GOT3 (cell line): ENCODE results near the gene GPT2.

Source experiments
- DNase-seq: peaks from one replicate; lab custom pipeline; 2025; ENCODE audit warnings: mixed read lengths; lab: John Stamatoyannopoulos, UW

GPT2 gene

DNA sequence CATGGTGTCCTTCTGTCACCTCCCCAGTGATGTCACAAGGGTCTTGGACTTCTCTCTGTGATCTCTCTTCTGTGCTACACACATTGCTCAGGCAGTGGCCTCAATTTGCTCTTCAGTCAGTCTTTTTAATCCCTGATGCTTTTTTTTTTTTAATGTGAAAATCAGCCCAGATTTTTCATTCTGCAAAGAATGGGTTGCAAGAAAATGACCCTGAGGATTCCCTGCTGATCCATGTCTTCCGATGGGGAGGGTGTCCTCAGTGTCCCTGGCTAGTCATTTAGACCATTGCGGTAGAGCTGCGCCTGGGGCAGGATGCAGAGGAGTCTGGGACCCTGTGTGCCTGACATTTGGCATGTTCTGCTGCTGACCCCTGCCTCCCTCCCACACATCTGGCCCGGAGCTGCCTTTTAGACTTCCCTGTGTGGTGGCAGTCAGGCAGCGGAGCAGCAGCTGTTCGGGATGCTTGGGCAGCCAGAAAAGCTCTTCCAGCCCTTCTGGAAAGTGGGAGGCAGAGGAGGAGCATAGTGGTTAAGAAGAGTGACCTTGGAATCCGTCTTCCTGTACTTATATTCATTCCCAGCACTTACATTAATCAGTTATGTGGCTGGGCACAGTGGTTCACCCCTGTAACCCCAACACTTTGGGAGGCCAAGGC, 12.3 kb downstream of the GPT2 start:
- no peak for DNase-seq

DNA sequence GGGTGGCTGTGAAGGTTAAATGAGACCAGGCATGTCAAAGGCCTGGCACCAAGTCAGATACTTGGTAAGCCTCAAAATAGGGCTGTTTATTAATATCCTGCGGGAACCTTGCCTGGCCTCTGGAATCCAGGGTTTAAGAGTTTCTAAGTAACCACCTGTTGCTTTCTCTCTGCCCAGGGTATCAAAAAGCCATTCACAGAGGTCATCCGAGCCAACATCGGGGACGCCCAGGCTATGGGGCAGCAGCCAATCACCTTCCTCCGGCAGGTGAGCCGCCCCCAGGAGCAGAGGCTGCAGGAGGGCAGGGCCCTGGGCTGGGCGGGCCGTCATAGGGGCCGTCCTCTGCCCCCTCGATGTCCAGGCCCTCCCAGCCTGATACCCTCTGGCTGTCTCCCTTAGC, 13.3 kb downstream of the GPT2 start:
- no peak for DNase-seq

DNA sequence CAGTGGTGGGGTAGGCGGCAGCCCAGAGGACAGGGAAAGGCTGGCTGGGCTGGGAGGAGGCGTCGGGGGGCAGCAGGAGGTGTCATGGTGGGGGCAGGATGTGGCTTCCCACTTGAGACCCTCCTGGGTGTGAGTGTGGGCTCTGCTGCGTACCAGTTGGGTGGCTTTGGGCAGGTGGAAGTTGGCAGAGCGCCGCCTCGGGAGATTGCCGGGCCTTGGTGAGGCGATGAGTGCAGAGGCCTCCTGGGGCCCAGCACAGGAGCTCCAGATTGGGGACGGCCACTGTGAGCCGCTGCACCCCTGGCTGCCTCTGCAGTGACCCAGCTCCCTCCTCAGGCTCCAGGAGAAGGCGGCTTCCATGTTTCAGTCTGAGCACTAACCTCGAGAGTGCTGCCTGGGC, 13.8 kb downstream of the GPT2 start:
- no peak for DNase-seq

DNA sequence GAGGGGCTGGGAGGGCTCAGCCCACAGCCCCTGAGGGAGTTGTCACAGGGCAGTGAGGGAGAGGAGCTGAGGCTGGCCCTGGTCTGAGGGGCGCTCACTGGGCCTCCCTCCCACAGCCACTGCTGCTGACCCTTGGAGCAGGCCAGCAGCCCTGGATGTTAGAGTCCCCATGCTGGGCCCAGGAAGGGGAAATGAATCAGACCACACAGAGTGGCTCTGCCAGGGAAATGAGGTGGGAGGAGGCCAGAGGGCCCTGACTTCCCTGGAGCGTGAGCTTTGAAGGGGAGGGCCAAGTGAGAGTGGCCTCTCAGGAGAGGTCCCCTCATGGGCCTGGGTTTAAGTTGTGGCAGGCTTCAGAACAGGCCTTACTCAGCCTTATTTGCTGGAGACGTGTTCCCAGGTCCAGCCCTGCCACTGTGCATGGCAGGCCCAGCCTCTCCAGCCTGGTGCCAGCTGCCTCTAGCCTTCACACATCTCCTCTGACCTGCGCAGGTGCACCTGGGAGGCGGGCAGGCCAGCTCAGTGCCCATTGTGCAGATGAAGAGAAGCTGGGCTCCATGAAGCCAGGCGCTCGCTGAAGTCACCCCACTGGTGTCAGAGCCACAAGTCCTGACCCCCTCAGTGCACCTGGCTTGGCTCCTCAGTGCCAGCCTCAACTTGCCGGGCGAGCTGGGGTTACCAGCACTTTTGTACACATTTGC, 15.4 kb downstream of the GPT2 start:
- no peak for DNase-seq

DNA sequence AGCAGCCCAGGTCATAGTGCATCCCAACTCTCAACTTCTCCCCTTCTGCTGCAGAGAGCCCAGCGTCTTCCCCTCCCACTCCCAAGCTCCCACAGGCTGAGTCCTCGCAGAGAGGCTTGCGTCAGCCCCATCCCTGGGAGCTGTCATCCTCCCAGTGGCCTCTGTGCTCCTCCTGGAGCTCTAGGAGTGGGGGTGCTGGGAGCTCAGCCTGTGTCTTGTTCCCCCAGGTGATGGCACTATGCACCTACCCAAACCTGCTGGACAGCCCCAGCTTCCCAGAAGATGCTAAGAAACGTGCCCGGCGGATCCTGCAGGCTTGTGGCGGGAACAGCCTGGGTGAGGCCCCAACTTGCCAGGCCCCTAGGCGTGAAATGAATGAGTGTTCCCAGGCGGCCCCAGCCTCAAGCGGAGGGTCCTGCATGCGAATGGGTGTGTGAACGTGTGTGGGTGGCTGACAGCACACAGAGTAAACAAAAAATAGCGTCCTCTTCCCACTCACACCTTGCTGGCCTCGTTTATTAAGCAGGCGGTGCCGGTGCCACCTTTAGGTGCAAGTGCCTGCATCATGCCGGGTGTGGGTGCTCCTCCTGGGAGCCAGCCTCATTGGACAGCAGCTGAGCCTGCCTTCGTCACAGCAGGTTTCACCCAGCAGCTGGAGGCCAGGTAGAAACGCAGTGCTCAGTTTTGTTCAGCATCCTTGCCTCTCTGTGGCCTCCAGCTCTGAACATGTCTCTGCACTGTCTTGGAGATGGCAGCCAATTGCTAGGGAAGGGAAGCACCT, 16.5 kb downstream of the GPT2 start:
- no peak for DNase-seq

DNA sequence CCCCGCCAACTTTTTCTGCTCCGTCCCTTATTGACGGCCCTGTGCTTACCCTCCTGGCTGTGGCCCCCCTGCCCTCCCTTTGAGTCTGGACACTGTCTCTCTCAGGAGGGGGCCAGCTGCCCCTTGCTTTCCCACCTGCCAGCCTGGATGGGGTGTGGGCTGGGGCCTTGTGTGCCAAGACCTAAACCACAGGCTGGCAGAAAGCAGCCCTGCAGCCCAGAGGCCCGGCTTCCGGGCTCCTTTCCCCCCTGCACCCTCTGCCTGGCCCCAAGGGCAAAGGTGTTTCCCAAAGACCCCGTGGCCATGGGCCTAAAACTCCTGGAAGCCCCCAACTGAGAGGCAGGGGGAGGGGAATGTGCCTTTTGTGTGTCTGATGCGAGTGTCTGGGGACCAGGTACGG, 17.5 kb downstream of the GPT2 start:
- no peak for DNase-seq

DNA sequence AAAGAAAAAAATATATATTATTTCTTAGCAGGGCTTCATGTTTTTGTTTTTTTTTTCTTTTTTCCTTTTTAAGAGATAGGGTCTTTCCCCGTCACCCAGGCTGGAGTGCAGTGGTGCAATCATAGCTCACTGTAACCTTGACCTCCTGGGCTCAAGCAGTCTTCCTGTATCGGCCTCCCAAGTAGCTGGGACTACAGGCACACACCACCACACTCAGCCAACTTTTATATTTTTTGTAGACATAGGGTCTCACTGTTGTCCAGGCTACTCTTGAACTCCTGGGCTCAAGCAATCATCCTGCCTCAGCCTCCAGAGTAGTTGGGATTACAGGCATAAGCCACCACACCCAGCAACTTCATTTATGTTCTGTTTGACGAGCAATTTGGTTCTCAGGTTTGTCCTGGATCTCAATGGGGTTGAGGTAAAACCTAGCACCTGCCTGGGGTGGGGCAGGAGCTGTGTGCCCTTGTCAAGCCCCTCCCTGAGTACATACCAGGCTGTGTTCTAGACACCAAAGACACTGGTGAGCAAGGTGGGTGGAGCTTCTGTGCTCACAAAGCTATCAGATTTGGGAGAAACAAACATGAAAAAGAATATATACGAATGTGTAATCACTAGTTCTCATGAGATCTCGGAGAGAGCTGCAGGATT, 19.2 kb downstream of the GPT2 start:
- DNase-seq = no peak

DNA sequence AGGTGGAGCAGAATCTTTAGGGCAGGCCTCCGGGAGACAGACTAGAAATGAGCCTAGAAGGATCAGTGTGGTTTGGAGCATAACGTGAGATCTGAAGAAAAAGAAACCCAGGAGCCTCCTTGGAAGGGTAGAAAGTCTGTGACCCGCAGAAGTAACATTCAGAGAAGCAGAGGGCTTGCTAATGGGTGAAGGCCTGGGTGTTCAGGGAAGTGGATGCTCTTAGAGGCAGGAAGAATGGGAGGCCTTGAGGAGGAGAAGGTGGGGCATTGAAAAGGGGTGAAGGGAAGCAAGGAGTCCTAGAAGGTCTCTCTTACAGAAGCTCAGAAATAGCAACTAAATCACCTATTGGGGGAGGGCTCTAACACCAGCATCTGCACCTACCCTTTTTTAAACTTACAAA, 20.3 kb downstream of the GPT2 start:
- DNase-seq = no peak

DNA sequence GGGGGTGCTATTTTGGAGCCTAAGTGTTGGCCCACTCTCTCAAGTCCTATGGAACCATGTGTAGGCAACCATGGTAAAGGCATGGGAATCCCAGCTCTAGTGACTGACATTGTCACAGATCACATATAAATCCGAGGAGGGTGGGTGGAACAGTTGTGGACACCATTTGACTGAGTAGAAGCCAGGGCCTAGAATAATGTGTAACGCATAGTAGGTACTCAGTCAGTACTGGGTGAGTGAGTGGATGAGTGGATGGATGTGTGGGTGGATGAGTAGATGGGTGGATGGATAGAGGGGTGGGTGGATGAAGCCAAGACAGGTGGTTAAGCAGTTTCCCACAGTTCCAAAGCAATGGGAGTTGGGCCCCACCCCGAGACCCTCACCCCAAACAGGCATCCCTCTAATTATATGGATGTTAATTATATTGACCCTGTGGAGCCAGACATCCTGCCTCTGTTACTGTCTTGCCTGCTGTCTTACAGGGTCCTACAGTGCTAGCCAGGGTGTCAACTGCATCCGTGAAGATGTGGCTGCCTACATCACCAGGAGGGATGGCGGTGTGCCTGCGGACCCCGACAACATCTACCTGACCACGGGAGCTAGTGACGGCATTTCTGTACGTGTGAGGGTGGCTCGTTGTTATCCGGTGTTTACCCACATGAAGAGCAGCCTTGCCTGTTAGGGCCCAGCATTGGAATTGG, 22.3 kb downstream of the GPT2 start:
- no peak for DNase-seq

DNA sequence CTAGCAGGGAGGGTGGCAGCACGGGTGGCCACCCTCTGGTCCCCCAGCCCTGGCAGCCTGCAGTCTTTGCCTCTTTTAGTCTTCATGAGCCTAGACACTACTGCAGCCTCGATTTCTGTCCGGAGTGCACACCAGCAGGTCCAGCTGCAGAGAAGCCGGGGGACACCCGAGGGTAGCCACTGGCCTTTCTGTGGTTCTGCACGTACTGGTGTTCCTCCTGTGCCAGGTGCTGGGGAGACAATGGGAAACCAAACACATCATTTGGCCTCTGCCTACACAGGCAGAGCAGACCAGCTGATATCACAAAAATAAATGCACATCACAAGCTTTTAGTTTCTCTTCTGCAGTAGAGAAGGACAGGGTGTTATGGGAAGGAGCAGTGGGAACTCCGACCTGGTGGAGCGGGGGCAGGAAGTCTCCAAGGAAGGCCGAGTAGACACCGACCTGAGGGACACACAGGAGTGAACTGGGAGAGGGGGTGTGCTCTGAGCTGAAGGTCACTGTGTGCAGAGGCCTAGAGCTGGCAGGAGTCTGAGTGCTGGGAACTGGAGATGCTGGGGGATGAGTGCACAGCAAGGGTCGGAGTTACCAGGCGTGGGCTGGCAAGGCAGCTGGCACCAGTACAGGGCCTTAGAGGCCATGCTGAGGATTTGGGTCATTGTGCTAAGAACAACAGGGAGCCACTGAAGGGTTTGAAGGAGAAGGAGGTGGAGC, 23.1 kb downstream of the GPT2 start:
- no peak for DNase-seq

DNA sequence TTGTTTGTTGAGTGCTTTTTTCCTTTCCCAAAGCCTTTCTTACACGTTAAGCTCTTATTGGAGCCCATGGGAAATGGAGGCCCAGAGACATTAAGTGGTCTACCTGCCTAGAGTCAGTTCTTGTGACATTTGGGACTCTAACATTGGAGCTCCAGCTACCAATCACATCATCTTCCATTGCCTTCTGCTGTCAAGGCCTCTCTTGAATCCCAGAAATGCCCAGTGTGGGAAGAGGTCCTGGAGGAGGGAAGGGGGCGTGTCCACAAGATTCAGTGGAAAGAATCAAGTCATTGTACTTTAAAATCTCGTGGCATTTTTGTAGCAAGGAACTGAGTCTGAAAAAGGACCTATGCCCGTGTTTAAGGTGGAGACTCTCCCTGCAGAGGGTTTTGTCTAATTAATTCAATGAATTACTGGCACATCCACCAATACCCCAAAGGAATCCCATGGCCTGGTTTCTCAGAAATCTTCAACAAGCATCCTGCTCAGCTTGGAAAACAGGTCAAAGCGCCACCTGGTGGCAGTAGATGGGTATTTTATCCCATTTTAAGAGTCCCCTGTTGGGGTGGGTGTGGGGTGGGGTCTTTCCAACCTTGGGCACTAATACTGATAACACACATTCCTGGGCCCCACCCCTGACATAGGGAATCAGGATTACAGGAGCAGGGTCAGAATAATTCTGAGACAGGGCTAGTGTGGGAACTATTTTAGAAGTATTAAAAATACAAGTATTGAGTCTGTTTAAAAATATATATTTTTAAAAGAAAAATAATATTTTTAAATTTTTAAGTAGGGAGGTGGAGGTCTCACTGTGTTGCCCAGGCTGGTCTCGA, 24.6 kb downstream of the GPT2 start:
- no peak for DNase-seq

DNA sequence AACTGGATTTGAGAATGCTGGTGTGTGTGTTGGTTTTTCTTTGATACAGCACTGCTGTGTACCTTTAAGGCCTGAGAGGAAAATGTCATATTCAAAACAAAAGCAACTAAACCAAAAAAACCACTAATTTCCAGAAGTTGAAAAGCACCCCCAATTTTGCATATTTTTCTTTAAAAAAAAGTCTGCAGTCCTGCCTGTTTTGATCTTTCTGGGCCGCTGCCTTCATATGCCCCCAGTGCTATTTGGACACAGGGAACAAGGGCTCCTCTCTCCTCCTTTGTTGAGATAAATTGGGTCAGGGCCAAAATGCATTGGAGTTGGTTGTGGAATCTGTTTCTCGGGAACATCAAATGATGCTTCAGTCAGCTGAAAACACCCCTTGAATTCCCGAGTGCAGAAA, 26.9 kb downstream of the GPT2 start:
- no peak for DNase-seq

DNA sequence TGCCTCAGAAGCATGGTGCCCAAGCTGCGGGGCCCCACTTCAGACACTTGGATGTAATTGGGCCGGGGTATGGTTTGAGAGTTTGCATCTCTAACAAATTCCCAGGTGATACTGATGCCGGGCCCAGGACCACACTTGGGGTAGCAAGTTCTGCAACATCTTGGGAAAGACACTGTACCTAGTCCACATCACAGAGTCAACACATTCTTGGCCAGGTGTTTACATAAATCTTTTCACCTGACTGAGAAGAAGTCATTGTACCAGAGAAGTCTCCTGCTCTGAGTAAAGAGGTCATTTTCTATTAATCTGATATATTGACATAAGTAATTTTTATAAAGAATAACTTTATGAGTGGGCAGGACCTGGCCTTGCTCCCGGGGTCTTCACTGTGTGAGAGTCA, 27.5 kb downstream of the GPT2 start:
- no peak for DNase-seq

DNA sequence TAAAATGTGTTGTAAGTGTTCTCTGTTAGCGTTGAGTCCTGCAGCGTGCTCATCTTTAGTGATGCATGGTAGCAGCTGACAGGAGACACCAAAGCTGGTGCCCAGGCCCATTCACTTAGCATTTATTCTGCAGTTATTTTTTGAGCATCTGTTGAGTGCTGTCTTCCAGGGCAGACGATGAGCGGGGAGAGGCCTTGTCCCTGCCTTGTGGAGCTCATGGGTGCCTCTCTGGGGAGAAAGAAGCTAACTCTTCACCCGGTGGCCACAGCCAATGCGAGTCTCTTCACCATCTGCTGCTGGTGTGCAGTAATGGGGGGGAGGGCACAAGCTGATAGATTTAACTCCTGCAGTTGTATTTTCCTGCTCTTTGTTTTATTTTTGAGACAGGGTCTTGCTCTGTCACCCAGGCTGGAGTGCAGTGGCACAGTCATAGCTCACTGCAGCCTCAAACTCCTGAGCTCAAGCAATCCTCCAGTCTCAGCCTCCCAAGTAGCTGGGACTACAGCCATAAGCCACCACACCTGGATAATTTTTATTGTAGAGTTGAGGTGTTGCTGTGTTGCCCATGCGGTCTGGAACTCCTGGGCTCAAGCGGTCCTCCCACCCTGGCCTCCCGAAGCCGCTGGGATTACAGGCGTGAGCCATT, 30.5 kb downstream of the GPT2 start:
- no peak for DNase-seq

DNA sequence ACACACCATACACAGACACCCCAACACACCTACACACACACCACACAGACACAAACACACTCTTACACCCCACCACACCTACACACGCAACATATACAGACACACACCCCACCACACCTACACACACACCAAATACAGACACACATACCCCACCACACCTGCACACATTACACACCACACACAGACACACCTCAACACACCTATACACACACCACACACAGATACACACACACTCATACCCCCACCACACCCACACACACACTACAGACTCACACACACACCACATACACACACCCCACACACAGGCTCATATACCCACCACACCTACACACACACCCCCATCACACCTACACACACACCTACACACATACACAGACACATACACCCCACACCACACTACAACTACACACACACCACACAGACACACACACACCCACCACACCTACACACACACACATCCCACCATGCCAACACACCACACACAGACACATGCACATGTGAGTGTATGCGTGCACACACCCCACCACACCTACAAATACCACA, 31.4 kb downstream of the GPT2 start:
- no peak for DNase-seq

DNA sequence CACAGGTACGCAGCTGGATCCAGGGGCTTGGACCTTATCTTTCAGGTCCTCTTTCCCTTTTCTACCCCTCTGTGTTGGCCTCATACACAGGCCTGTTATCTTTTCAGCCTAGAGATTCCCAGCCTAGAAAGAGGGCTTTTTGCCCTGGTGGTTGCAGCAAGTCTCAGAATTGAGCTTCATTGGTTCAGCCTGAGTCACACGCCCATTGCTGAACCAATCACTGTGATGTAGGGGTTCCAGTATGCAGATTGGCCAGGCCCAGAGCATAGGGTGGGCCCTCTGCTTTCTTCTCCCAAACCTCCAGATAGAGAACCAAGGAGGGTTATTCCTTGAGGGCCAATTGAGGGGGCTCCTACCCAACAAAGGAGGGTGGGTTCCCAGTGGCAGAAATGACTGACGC, 32.8 kb downstream of the GPT2 start:
- DNase-seq = no peak

DNA sequence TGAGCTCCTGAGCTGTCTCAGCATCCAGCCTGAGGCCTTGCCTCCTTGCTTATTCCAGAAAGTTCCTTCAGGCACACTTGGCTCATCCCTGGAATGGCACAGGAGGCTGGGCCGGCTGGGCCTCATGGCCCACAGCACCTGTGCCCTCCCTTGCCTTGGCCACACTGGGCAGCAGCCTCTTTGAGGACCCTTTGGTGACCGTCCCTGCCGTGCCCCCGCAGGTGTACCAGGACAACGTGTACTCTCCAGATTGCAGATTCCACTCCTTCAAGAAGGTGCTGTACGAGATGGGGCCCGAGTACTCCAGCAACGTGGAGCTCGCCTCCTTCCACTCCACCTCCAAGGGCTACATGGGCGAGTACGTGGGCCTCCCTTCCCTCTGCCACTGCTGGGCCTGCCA, 34.2 kb downstream of the GPT2 start:
- no peak for DNase-seq

DNA sequence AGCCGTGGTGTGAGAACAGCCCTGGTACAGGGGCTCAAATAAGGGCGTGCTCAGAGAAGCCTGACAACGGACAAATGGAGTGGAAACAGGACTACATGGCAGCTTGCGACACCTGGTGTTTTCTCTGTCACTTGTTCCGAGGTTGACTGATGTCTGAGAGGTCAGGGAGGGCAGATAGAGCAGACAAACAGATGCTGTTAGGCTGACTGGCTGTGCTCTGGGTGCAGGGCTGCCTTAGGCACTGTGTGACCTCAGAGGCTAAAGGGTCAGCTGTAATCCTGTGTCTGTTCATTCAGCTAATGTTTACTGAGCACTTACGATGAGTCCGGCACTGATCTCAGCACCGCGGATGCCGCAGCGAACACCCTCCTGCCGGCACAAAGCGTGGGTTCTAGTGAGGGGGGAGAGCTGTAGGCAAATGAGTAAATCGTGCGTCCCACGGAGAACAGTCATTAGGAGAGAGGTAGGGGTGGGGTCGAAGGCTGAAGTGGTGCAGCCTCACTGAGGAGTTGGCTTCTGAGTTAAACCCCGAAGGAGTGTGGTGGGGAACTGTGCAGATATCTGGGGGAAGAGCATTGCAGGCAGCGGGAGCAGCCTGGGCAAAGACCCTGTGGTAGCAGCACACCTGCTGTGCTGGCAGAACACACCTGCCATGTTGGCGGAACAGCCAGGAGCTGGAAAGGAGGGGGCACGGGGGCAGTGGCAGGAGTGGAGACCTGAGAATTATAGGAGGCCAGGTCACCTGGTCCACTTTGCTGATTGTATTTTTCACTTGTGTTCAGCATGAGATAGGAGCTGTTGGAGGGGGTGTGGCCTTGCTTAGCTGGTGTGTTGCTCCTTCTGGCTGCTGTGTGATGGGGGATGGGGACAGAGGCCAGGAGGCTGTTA, 35.0 kb downstream of the GPT2 start:
- DNase-seq = no peak
